ENCODE data around the gene TRIM58.

The TRIM58 gene

GRCh38 chr1:247895163-247895637 lies 38.2 kb downstream of the TRIM58 start, which contains the start of gene OR2W3:
TSS of gene OR2W3 (plus strand) at chr1:247895587. CDS start at chr1:247895587, 0 bp downstream.
- DNase-seq (ENCODE audit: low read depth): no peak

GRCh38 chr1:247895976-247896375 lies 39.0 kb downstream of the TRIM58 start:
- no peak for DNase-seq (ENCODE audit: low read depth)

- no peak for DNase-seq (ENCODE audit: low read depth)
These were observed 47.1 kb downstream of the TRIM58 start for GRCh38 chr1:247904122-247904521.

- no peak for DNase-seq (ENCODE audit: low read depth)
These were observed 48.2 kb downstream of the TRIM58 start for GRCh38 chr1:247905181-247905580.

- no peak for DNase-seq (ENCODE audit: low read depth)
These were observed 49.0 kb downstream of the TRIM58 start for GRCh38 chr1:247905910-247906503.

GRCh38 chr1:247906504-247907047 lies 49.6 kb downstream of the TRIM58 start:
- DNase-seq (ENCODE audit: low read depth): no peak

GRCh38 chr1:247908766-247909165 lies 51.8 kb downstream of the TRIM58 start:
- no peak for DNase-seq (ENCODE audit: low read depth)

- DNase-seq (ENCODE audit: low read depth): no peak
These were observed 56.8 kb downstream of the TRIM58 start for GRCh38 chr1:247913786-247914185.

- DNase-seq (ENCODE audit: low read depth): no peak
These were observed 58.1 kb downstream of the TRIM58 start for GRCh38 chr1:247914941-247915662.

GRCh38 chr1:247919952-247920351 lies 63.0 kb downstream of the TRIM58 start, which contains the start of gene OR2T8:
TSS of gene OR2T8 (plus strand) at chr1:247920252. CDS start at chr1:247921018, 766 bp downstream.
- DNase-seq (ENCODE audit: low read depth): no peak

- DNase-seq (ENCODE audit: low read depth): no peak
These were observed 67.0 kb downstream of the TRIM58 start for GRCh38 chr1:247923941-247924340.

- no peak for DNase-seq (ENCODE audit: low read depth)
These were observed 67.9 kb downstream of the TRIM58 start, which contains the start of gene OR2AJ1 for GRCh38 chr1:247924868-247925267. TSS of gene OR2AJ1 (plus strand) at chr1:247924889. CDS start at chr1:247933769, 8,880 bp downstream.
